Breast epithelium (tissue), 3 donors: ENCODE results near the gene PSAP.

Source experiments
- POLR2AphosphoS5 ChIP-seq, 3 donors: sonication (generic); formaldehyde crosslinking; IDR thresholded peaks; one replicate each; pipeline ENCODE4 v1.6.1; 2017; ENCODE audit warnings: antibody characterized with exemption in 3 of 3
- TF ChIP-seq, protein P1 (sequence below), 3 donors: fragments of 450-650 bp; IDR thresholded peaks; one replicate each; pipeline ENCODE4 v1.5.1; 2016 to 2017; ENCODE audit warnings: antibody characterized with exemption in 3 of 3, mild to moderate bottlenecking in 3 of 3, moderate library complexity in 3 of 3

DNA sequence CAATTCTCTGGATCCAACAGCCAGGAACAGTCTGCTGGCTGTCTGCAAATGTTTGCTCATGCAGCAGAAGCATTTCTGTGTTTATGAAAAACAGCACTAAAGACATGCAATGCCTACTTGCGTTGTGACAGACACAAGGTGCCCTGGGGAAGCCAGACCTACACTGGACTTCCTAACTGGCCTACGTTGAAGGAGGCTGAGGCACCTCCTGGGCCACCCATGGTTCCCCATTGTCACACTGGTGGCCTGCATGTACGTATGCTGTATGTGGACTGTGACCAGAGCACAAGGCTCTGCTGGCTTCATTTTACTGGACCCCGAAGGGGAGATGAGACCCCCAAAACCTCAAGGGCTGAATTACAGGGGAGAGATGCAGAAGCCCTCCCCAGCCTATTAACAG lies 27.7 kb downstream of the PSAP start:
- no peak for TF ChIP-seq POLR2AphosphoS5 (IDR thresholded peaks at IDR 0.05)
- TF ChIP-seq, protein P1, sequence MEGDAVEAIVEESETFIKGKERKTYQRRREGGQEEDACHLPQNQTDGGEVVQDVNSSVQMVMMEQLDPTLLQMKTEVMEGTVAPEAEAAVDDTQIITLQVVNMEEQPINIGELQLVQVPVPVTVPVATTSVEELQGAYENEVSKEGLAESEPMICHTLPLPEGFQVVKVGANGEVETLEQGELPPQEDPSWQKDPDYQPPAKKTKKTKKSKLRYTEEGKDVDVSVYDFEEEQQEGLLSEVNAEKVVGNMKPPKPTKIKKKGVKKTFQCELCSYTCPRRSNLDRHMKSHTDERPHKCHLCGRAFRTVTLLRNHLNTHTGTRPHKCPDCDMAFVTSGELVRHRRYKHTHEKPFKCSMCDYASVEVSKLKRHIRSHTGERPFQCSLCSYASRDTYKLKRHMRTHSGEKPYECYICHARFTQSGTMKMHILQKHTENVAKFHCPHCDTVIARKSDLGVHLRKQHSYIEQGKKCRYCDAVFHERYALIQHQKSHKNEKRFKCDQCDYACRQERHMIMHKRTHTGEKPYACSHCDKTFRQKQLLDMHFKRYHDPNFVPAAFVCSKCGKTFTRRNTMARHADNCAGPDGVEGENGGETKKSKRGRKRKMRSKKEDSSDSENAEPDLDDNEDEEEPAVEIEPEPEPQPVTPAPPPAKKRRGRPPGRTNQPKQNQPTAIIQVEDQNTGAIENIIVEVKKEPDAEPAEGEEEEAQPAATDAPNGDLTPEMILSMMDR (IDR thresholded peaks at IDR 0.05), result no peak
